Adrenal gland (tissue), 12 donors: Measurements from ENCODE around the gene ABLIM1. TPM values are rescaled to one million over a fixed set of nuclear protein-coding genes. Genes with fewer than 3 reads are reported as not detected.

Experiments used
- DNase-seq, 7 donors: peaks; one replicate each; pipeline ENCODE4 v3.0.0-alpha.2; 2019 to 2020
- H3K27ac ChIP-seq, 5 donors: fragments of 200-600 bp; sonication (generic) in 4 of 5; 1 replicate in 3 of 5; 2 replicates in 2 of 5; pipeline versions ENCODE4 v1.5.1 to v1.8.0; 2016 to 2020; ENCODE audit warnings: mild to moderate bottlenecking in 1 of 5
- H3K27me3 ChIP-seq: fragments of 200-600 bp; 2 replicates; pipeline ENCODE4 v1.8.0; 2021
- H3K36me3 ChIP-seq, 2 donors: fragments of 200-600 bp; replicated peaks in 1 of 2; 1 replicate in 1 of 2; 2 replicates in 1 of 2; pipeline versions ENCODE4 v1.5.1 to v1.8.0; 2018 to 2022
- H3K4me1 ChIP-seq, 2 donors: fragments of 200-600 bp; replicated peaks in 1 of 2; 1 replicate in 1 of 2; 2 replicates in 1 of 2; pipeline versions ENCODE4 v1.5.1 to v1.8.0; 2018 to 2021
- H3K4me3 ChIP-seq, 4 donors: fragments of 200-600 bp; sonication (generic) in 3 of 4; one replicate each; pipeline ENCODE4 v1.5.1; 2016 to 2018
- H3K9me3 ChIP-seq, 3 donors: fragments of 200-600 bp; sonication (generic) in 1 of 3; replicated peaks in 1 of 3; 1 replicate in 2 of 3; 2 replicates in 1 of 3; pipeline versions ENCODE4 v1.5.1 to v1.8.0; 2016 to 2021
- POLR2A ChIP-seq, 2 donors: fragments of 450-650 bp; IDR thresholded peaks; one replicate each; pipeline ENCODE4 v1.6.1; 2017; ENCODE audit warnings: antibody characterized with exemption in 2 of 2, mild to moderate bottlenecking in 2 of 2, moderate library complexity in 1 of 2
- WGBS, 4 donors: extraction: QIAGEN DNeasy Blood & Tissue Kit in 2 of 4; methylation state at CpG; one replicate each; pipeline versions ENCODE4 v1.1.5 to v1.1.7; 2013 to 2017; 5-methylcytosine and 5-hydroxymethylcytosine counted together
- intact Hi-C, 2 donors: fragments of 100-400 bp; cut with DNase I; formaldehyde crosslinking; loops; one replicate each; pipeline versions ENCODE4 v1.14.1 to v1.15.0; 2022 to 2023
- polyA plus RNA-seq, 3 donors: library from polyadenylated mRNA; stranded (reverse); fragments of 200-250 nt in 2 of 3; fragments of 350-450 nt in 1 of 3; fragmentation: Illumina TruSeq in 1 of 3; extraction: RNeasy Lipid Tissue Mini Kit (QIAGEN cat#74804) in 1 of 3; gene quantifications; one replicate each; pipeline ENCODE4 v1.2.3, GENCODE V29; 2013 to 2014
- total RNA-seq, 9 donors: library from RNA; depleted of rRNA in 4 of 9; stranded (reverse); fragments of >200 nt in 4 of 9; fragments of 120-200 nt in 1 of 9; fragmentation: NEBNext Ultra II Directional in 1 of 9; extraction: Animal tissue kit (Norgen Biotek cat#: 25700) in 1 of 9; gene quantifications; one replicate each; pipeline versions ENCODE4 v1.1.0 to v1.2.4, GENCODE V29; 2013 to 2023
- TF ChIP-seq, protein P1 (sequence below), 6 experiments: fragments of 450-650 bp in 4 of 6; fragments of 200-600 bp in 2 of 6; sonication (generic) in 1 of 6; IDR thresholded peaks; 1 replicate in 5 of 6; 2 replicates in 1 of 6; pipeline versions ENCODE4 v1.5.1 to v1.8.0; 2016 to 2021; ENCODE audit warnings: antibody characterized with exemption in 6 of 6, mild to moderate bottlenecking in 2 of 6, moderate library complexity in 1 of 6
- donor health status: healthy with polysubstance abuse.
- donor health status: Bipolar disorder and iron deficiency.
- donor health status: DM: yes; HTN: yes; CAD: no.
- donor health status: DM: no; HTN: no; CAD: no.
- donor health status: DM: no; HTN: no; CAD: no.
- donor health status: DM: yes; HTN: yes; CAD: no.

Gene ABLIM1
- total and polyA plus RNA-seq, 12 donors: 7.9 to 430 (median 185) TPM

DNA sequence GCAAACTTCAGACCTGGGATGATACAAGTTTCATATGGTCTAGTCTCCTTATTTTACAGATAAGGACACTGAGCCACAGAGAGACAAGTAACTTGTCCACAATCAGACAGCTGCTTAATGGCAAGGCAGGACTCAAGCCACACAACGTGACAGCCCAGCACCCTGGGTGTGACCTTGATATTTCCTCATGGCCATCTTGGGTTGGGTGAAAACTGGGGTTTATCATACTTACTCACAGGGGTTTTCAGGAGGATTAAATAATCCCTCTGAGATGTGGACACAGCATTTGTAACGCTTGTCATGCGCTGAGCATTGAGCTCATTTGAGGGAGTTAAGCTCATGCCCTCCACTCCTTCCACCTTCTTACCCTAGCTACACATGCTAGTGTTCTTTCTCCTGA lies 58.0 kb downstream of the ABLIM1 start:
- intact Hi-C loops: no loop called here
- Histone ChIP-seq H3K27ac (peak overlapping the region in 2 of 5 donors; percentile 17 to 29), H3K27me3 (no peaks in the 10 kb centered on the region), H3K36me3 (peaks cover 0 to 7% of the 10 kb centered on the region in 2 donors), H3K9me3 (no peaks in the 10 kb centered on the region), H3K4me1 (peaks cover 19 to 33% of the 10 kb centered on the region in 2 donors), H3K4me3 (no peak overlapping the region)
- DNase-seq: no peak
- TF ChIP-seq, protein P1, sequence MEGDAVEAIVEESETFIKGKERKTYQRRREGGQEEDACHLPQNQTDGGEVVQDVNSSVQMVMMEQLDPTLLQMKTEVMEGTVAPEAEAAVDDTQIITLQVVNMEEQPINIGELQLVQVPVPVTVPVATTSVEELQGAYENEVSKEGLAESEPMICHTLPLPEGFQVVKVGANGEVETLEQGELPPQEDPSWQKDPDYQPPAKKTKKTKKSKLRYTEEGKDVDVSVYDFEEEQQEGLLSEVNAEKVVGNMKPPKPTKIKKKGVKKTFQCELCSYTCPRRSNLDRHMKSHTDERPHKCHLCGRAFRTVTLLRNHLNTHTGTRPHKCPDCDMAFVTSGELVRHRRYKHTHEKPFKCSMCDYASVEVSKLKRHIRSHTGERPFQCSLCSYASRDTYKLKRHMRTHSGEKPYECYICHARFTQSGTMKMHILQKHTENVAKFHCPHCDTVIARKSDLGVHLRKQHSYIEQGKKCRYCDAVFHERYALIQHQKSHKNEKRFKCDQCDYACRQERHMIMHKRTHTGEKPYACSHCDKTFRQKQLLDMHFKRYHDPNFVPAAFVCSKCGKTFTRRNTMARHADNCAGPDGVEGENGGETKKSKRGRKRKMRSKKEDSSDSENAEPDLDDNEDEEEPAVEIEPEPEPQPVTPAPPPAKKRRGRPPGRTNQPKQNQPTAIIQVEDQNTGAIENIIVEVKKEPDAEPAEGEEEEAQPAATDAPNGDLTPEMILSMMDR (IDR thresholded peaks at IDR 0.05): no peak
- WGBS, 4 donors: 70 to 74% (median 73%) methylated on average over 3 of the region's 3 CpGs

DNA sequence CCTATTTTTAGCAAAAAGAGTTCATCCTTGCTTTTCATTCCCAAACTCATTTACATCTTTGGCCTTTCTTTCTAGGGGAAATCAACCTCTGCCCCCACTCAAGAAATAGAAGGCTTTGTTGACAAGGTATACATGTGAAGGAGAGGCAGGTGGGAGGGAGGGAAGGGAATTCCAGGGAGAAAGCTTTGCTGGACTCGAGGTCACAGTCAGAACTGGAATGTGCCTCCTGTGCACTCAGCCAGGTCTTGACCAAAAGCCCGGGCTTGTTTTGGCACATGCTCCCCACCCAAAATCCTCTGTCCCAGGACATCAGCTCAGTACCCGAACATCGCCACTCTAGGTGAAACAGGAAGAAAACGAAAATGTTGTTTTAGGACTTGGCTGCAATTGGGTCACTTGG lies 61.3 kb downstream of the ABLIM1 start:
- DNase-seq: no peak
- Histone ChIP-seq H3K9me3 (no peaks in the 10 kb centered on the region), H3K27me3 (no peaks in the 10 kb centered on the region), H3K4me3 (no peak overlapping the region), H3K36me3 (peaks cover 0 to 7% of the 10 kb centered on the region in 2 donors), H3K27ac (no peak overlapping the region), H3K4me1 (peaks cover 11 to 29% of the 10 kb centered on the region in 2 donors)
- WGBS, 4 donors: 61 to 83% (median 74%) methylated on average over 5 of the region's 5 CpGs
- TF ChIP-seq POLR2A (IDR thresholded peaks at IDR 0.05): no peak
- TF ChIP-seq, protein P1 (IDR thresholded peaks at IDR 0.05): no peak
- intact Hi-C loops: no loop called here

DNA sequence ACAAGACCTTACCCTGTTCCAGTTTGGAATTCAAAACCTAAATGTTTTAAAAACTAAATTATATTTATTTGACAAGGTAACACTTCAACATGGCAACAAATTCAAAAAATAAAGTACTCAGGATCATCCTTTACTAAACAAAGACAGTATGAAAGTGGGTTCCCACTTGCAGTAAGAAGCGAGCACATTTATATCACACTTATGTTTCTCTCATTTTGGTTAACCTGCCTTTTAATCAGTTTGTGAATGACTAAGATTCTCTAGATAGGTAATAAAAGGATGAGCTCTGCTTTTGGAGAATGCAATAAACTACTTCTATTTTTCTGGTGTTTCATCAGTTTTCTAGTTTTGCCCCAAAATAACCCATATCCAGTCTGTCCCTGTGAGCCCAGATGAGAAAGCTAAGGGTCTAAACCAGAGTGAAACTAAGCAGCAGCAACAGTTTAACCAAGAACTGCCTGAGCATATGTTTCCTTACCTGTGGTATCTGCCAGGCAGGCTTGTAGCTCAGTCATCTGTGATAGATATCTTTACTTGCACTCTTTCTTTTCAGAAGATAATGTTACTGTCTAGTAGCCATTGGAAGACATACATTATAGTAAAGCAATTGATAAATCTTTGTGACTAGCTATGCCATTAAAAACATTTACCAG lies 64.1 kb downstream of the ABLIM1 start:
- intact Hi-C loops: no loop called here
- peaks cover 0 to 5% of the 10 kb centered on the region in 2 donors for H3K36me3 ChIP-seq
- H3K27me3 ChIP-seq: no peaks in the 10 kb centered on the region
- peak overlapping the region in 3 of 5 donors; percentile 17 to 54 (median 44) for H3K27ac ChIP-seq
- peaks cover 11 to 29% of the 10 kb centered on the region in 2 donors for H3K4me1 ChIP-seq
- WGBS, 4 donors: 82 to 89% (median 88%) methylated on average over 1 of the region's 1 CpG
- H3K9me3 ChIP-seq: no peaks in the 10 kb centered on the region
- no peak for TF ChIP-seq POLR2A (IDR thresholded peaks at IDR 0.05)
- TF ChIP-seq, protein P1 (IDR thresholded peaks at IDR 0.05): no peak
- DNase-seq: no peak
- H3K4me3 ChIP-seq: no peak overlapping the region

DNA sequence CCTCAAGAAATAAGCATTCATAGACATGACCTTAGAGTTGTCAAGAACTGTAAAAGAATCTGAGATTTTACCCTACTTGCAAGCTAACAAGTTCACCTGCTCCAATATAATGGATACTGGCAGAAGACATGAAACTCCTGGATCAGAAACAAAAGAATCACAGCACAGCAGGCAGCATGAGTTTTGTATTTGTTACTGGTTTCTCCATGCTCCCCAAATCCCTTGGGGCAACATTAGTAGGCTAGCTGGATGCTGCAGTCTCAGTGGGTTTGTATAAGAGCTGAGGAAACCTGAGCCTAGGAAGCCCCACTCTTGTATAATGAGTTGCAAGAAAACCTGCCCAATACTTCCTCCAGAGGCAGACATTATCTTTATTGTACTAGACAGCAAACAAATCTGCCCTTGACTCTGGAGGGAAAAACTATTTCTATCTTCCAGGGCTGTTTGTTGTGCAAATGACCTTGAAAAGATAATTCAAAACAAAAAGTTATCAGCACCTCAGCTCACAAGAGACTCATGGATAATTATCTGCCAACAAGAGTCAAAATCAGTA lies 64.8 kb downstream of the ABLIM1 start:
- Histone ChIP-seq H3K4me1 (peaks cover 11 to 29% of the 10 kb centered on the region in 2 donors), H3K4me3 (no peak overlapping the region), H3K9me3 (no peaks in the 10 kb centered on the region), H3K36me3 (peaks cover 0 to 5% of the 10 kb centered on the region in 2 donors), H3K27me3 (no peaks in the 10 kb centered on the region), H3K27ac (peak overlapping the region; percentile 34 to 67 (median 44))
- TF ChIP-seq, protein P1 (IDR thresholded peaks at IDR 0.05): no peak
- TF ChIP-seq POLR2A (IDR thresholded peaks at IDR 0.05): no peak
- intact Hi-C loops: no loop called here
- no peak for DNase-seq
